ENCODE results near the gene ALG3. TPM values are rescaled to one million over a fixed set of nuclear protein-coding genes. Genes with fewer than 3 reads are reported as not detected.

The ALG3 gene
- total RNA-seq, 1 experiment from 2014 or later: 72.7 TPM

- Histone ChIP-seq H3K9me3 (ENCODE audit: control insufficient read depth, insufficient read depth, low read depth, low read length) (no peaks in the 10 kb centered on the region), H3K4me1 (ENCODE audit: control insufficient read depth, insufficient read depth, low read length) (no peaks in the 10 kb centered on the region; the same call in 1 of the 2 replicates), H3K27ac (ENCODE audit: low read length) (no peak overlapping the region), H3K27me3 (ENCODE audit: control insufficient read depth, insufficient read depth, low read length) (peaks cover 14% of the 10 kb centered on the region; the same call in 1 of the 2 replicates), H3K4me3 (ENCODE audit: low read depth in 2 of 2, low read length in 2 of 2) (peak overlapping the region in 1 of 2 experiments; percentile 41; a peak in 2 of 4 replicates), H3K36me3 (ENCODE audit: control insufficient read depth, insufficient read depth, low read length) (peaks cover 2% of the 10 kb centered on the region; the same call in 1 of the 2 replicates)
- BruUV-seq (replicated peaks): no TSS peak
- DNase-seq (ENCODE audit: low read depth, low spot score) (no peak), ATAC-seq (no peak)
- POLR2A ChIA-PET: interaction anchor here (0.6 kb wide), 1 partner anchor 47 kb away, joined by 3 read pairs; no protein-coding TSS in a partner anchor
- intact Hi-C loops (cut with micrococcal nuclease; ENCODE audit: unreplicated experiment) (no loop called here), in situ Hi-C loops (cut with HindIII; ENCODE audit: low pct_unique_long_range_greater_than_20kb, low sequenced_read_pairs) (no loop called here)
- CTCF ChIA-PET: no interaction called here
- TF ChIP-seq TCF7L2 (IDR thresholded peaks at IDR 0.05; ENCODE audit: low read depth, low read length): no peak
- no peak for TF ChIP-seq REST (IDR thresholded peaks at IDR 0.05; ENCODE audit: insufficient read depth in 1 of 2, low read depth in 2 of 2, low read length in 1 of 2)
- TF ChIP-seq SIN3A (IDR thresholded peaks at IDR 0.05; ENCODE audit: borderline replicate concordance, insufficient read depth, low read depth, low read length): no peak
- no peak for TF ChIP-seq CTCF (IDR thresholded peaks at IDR 0.05)
- no peak for TF ChIP-seq POLR2AphosphoS5 (IDR thresholded peaks at IDR 0.05; ENCODE audit: low read depth, low read length)
Measured at GRCh38 chr3:184230603-184231528, 17.9 kb downstream of the ALG3 start.

GRCh38 chr3:184230081-184230602, 18.6 kb downstream of the ALG3 start:
- H3K9me3 ChIP-seq (ENCODE audit: control insufficient read depth, insufficient read depth, low read depth, low read length): no peaks in the 10 kb centered on the region
- H3K4me3 ChIP-seq (ENCODE audit: low read depth in 2 of 2, low read length in 2 of 2): peak overlapping the region; percentile 41 to 60
- H3K27ac ChIP-seq (ENCODE audit: low read length): no peak overlapping the region
- DNase-seq (ENCODE audit: low read depth, low spot score) (no peak), ATAC-seq (0 out of 2 replicates have a peak, but pooled peaks have one; percentile 5)
- in situ Hi-C loops (cut with HindIII; ENCODE audit: low pct_unique_long_range_greater_than_20kb, low sequenced_read_pairs): no loop called here
- ChIA-PET POLR2A (interaction anchor here (0.6 kb wide), 2 partner anchors 22 to 46 kb away, joined by 3 to 5 read pairs; no protein-coding TSS in a partner anchor), CTCF (no interaction called here)
- peaks cover 14% of the 10 kb centered on the region; the same call in 1 of the 2 replicates for H3K27me3 ChIP-seq (ENCODE audit: control insufficient read depth, insufficient read depth, low read length)
- BruUV-seq (replicated peaks): no TSS peak
- TF ChIP-seq POLR2AphosphoS5 (IDR thresholded peaks at IDR 0.05; ENCODE audit: low read depth, low read length) (no peak), SIN3A (IDR thresholded peaks at IDR 0.05; ENCODE audit: borderline replicate concordance, insufficient read depth, low read depth, low read length) (no peak), REST (IDR thresholded peaks at IDR 0.05; ENCODE audit: insufficient read depth in 1 of 2, low read depth in 2 of 2, low read length in 1 of 2) (no peak), TCF7L2 (IDR thresholded peaks at IDR 0.05; ENCODE audit: low read depth, low read length) (no peak), CTCF (IDR thresholded peaks at IDR 0.05) (no peak)
- H3K4me1 ChIP-seq (ENCODE audit: control insufficient read depth, insufficient read depth, low read length): no peaks in the 10 kb centered on the region; the same call in 1 of the 2 replicates
- intact Hi-C loops (cut with micrococcal nuclease; ENCODE audit: unreplicated experiment): no loop called here
- H3K36me3 ChIP-seq (ENCODE audit: control insufficient read depth, insufficient read depth, low read length): peaks cover 2% of the 10 kb centered on the region; the same call in 1 of the 2 replicates

All from Panc1 (cell line).